Testis (tissue), 2 donors: ENCODE results near the gene HERPUD1.
"Not testable (repeated sequence)": the region's sequence is repeated elsewhere in the genome, so short reads cannot be mapped to it uniquely, and the experiment has no call there.

Experiments used
- POLR2A ChIP-seq: fragments of 450-650 bp; IDR thresholded peaks from one replicate; pipeline ENCODE4 v1.6.1; 2017; ENCODE audit warnings: antibody characterized with exemption, mild to moderate bottlenecking, moderate library complexity
- TF ChIP-seq, protein P1 (sequence below), 3 experiments: fragments of 450-650 bp in 2 of 3; fragments of 200-600 bp in 1 of 3; sonication (generic) in 1 of 3; IDR thresholded peaks; one replicate each; pipeline ENCODE4 v1.5.1; 2016 to 2019; ENCODE audit warnings: antibody characterized with exemption in 3 of 3, mild to moderate bottlenecking in 2 of 3, moderate library complexity in 1 of 3

DNA sequence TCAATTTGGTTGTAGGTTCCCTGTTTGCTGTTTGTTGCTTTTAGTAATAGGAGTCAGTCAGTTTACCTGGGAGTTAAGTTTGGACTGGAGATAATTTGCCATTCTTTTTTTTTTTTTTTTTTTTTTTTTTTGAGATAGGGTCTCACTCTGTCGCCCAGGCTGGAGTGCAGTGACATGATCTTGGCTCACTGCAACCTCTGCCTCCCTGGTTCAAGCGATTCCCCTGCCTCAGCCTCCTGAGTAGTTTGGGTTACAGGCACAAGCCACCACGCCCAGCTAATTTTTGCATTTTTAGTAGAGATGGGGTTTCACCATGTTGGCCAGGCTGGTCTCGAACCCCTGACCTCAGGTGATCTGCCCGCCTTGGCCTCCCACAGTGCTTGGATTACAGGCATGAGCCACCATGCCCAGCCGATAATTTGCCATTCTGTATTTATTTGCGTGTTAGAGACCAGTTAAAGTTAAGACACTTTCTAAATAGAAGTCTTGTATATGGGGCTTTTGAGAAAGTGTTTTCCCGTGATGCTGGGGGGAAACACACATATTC lies 2.7 kb downstream of the HERPUD1 start:
- TF ChIP-seq, protein P1, sequence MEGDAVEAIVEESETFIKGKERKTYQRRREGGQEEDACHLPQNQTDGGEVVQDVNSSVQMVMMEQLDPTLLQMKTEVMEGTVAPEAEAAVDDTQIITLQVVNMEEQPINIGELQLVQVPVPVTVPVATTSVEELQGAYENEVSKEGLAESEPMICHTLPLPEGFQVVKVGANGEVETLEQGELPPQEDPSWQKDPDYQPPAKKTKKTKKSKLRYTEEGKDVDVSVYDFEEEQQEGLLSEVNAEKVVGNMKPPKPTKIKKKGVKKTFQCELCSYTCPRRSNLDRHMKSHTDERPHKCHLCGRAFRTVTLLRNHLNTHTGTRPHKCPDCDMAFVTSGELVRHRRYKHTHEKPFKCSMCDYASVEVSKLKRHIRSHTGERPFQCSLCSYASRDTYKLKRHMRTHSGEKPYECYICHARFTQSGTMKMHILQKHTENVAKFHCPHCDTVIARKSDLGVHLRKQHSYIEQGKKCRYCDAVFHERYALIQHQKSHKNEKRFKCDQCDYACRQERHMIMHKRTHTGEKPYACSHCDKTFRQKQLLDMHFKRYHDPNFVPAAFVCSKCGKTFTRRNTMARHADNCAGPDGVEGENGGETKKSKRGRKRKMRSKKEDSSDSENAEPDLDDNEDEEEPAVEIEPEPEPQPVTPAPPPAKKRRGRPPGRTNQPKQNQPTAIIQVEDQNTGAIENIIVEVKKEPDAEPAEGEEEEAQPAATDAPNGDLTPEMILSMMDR (IDR thresholded peaks at IDR 0.05), result not testable (repeated sequence)
- TF ChIP-seq POLR2A, result not testable (repeated sequence)
